Measurements from ENCODE around the gene ETV6. TPM values are rescaled to one million over a fixed set of nuclear protein-coding genes. Genes with fewer than 3 reads are reported as not detected.

The ETV6 gene
- total and polyA plus RNA-seq, 9 of the 15 experiments (the other 6 are each of a cell fraction or from before 2014, with no cell fraction given) = 0.81 to 12.7 (median 4.1) TPM

DNA sequence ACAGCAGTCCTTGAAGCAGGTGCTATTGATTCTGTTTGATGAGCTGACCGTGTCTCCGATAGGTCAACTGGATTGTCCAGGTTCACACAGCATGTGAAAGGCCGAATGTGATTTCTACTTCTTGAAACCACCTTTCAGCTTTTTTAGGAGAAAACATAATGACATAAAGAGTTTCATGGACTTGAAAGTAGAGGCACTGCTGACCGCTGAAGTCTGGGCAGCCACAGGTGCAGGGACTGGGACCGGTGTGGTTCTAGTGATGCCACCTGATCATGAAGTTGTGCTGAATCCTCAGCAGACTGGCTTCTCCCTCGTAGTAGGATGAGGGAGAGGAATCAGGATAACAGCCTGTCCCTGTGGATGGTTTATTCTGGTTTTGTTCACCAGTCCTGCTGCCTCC is 108.1 kb downstream of the ETV6 start (continued):
- TF ChIP-seq CHAMP1 (IDR thresholded peaks at IDR 0.05) = no peak
- TF ChIP-seq, protein P1, sequence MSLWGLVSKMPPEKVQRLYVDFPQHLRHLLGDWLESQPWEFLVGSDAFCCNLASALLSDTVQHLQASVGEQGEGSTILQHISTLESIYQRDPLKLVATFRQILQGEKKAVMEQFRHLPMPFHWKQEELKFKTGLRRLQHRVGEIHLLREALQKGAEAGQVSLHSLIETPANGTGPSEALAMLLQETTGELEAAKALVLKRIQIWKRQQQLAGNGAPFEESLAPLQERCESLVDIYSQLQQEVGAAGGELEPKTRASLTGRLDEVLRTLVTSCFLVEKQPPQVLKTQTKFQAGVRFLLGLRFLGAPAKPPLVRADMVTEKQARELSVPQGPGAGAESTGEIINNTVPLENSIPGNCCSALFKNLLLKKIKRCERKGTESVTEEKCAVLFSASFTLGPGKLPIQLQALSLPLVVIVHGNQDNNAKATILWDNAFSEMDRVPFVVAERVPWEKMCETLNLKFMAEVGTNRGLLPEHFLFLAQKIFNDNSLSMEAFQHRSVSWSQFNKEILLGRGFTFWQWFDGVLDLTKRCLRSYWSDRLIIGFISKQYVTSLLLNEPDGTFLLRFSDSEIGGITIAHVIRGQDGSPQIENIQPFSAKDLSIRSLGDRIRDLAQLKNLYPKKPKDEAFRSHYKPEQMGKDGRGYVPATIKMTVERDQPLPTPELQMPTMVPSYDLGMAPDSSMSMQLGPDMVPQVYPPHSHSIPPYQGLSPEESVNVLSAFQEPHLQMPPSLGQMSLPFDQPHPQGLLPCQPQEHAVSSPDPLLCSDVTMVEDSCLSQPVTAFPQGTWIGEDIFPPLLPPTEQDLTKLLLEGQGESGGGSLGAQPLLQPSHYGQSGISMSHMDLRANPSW (CRISPR knock-in tag; IDR thresholded peaks at IDR 0.05) = no peak
- no peak for TF ChIP-seq ARID1B (IDR thresholded peaks at IDR 0.05)

GRCh38 chr12:11758087-11758486 is 108.6 kb downstream of the ETV6 start:
- Histone ChIP-seq H4K20me1 (replicated peaks; ENCODE audit: control insufficient read depth, insufficient read depth, low read length) (no peaks in the 10 kb centered on the region), H2AFZ (ENCODE audit: low read depth, low read length) (no peak overlapping the region), H3K79me2 (ENCODE audit: control insufficient read depth, insufficient read depth, low read length) (no peaks in the 10 kb centered on the region), H3K27me3 (ENCODE audit: control insufficient read depth in 2 of 2, insufficient read depth in 2 of 2, low read length in 2 of 2) (no peaks in the 10 kb centered on the region), H3K9me1 (ENCODE audit: control insufficient read depth, insufficient read depth, low read length) (no peaks in the 10 kb centered on the region), H3K27ac (ENCODE audit: extremely low read depth, low read depth, low read length) (no peak overlapping the region), H3K36me3 (ENCODE audit: control insufficient read depth, insufficient read depth, low read length) (no peaks in the 10 kb centered on the region), H3K4me1 (replicated peaks in 1 of 2; ENCODE audit: control insufficient read depth in 2 of 2, insufficient read depth in 2 of 2, low read length in 2 of 2) (no peaks in the 10 kb centered on the region), H3K9me3 (replicated peaks; ENCODE audit: control insufficient read depth, insufficient read depth, low read depth, low read length) (no peaks in the 10 kb centered on the region), H3K4me3 (no peak overlapping the region), H3K9ac (ENCODE audit: insufficient read depth in 1 of 2, low read depth in 2 of 2, low read length in 2 of 2) (no peak overlapping the region), H3K4me2 (ENCODE audit: insufficient read depth, low read length) (no peak overlapping the region)
- intact Hi-C loops (cut with micrococcal nuclease) (no loop called here), in situ Hi-C loops (cut with MboI) (no loop called here)
- CTCF ChIA-PET (ENCODE audit: low intra/inter-chr PET ratio) = no interaction called here
- no peak for FAIRE-seq
- 63% methylated on average over 4 of the region's 4 CpGs for WGBS (ENCODE audit: insufficient coverage, low coverage, missing lambda C conversion rate)
- BruUV-seq (replicated peaks) = no TSS peak
- TF ChIP-seq ZZZ3 (IDR thresholded peaks at IDR 0.05) (no peak), PYGO2 (tag; IDR thresholded peaks at IDR 0.05) (no peak), ZNF696 (CRISPR knock-in tag; conservative IDR thresholded peaks at IDR 0.05) (no peak), MED1 (CRISPR knock-in tag; IDR thresholded peaks at IDR 0.05; ENCODE audit: borderline replicate concordance) (no peak), ZBTB1 (CRISPR knock-in tag; IDR thresholded peaks at IDR 0.05; ENCODE audit: borderline replicate concordance, low read depth) (no peak), FOXK1 (CRISPR knock-in tag; IDR thresholded peaks at IDR 0.05; ENCODE audit: borderline replicate concordance) (no peak), RCOR1 (IDR thresholded peaks at IDR 0.05; ENCODE audit: borderline replicate concordance in 1 of 2, low read depth in 2 of 2, low read length in 2 of 2) (no peak), CC2D1A (IDR thresholded peaks at IDR 0.05) (no peak)
- DNase-seq (ENCODE audit: extremely low read depth in 1 of 4, low spot score in 3 of 4) = no peak
- POLR2A ChIA-PET = no interaction called here
- ATAC-seq = no peak
